Kidney (tissue), 14 donors: Measurements from ENCODE around the gene C2CD3. TPM values are rescaled to one million over a fixed set of nuclear protein-coding genes. Genes with fewer than 3 reads are reported as not detected.

Experiments
- DNase-seq, 5 donors: peaks; one replicate each; pipeline ENCODE4 v3.0.0-alpha.2; 2013 to 2020
- FAIRE-seq: peaks from 2 replicates; lab custom pipeline; 2012; peaks lifted over from hg19 to GRCh38; lab: Jason Lieb, UNC
- H3K27ac ChIP-seq, 2 donors: one replicate each; pipeline ENCODE4 v1.7.0; 2013; ENCODE audit warnings: low read depth in 2 of 2, low read length in 2 of 2, inconsistent platforms in 1 of 2
- H3K27me3 ChIP-seq: one replicate; pipeline ENCODE4 v1.7.1; 2013; ENCODE audit warnings: low read length, inconsistent platforms; ENCODE audit not compliant: control insufficient read depth, insufficient read depth
- H3K36me3 ChIP-seq, 3 donors: one replicate each; pipeline versions ENCODE4 v1.7.0 to v1.7.1; 2013; ENCODE audit warnings: low read length in 3 of 3, control low read depth in 1 of 3, inconsistent platforms in 1 of 3; ENCODE audit not compliant: insufficient read depth in 3 of 3, control insufficient read depth in 2 of 3
- H3K4me1 ChIP-seq, 3 donors: one replicate each; pipeline versions ENCODE4 v1.7.0 to v1.7.1; 2013; ENCODE audit warnings: low read length in 3 of 3, inconsistent platforms in 1 of 3, low read depth in 1 of 3; ENCODE audit not compliant: control insufficient read depth in 2 of 3, insufficient read depth in 2 of 3
- H3K4me3 ChIP-seq, 3 donors: one replicate each; pipeline versions ENCODE4 v1.7.0 to v1.8.1; 2013; ENCODE audit warnings: low read length in 3 of 3, control low read depth in 1 of 3, inconsistent platforms in 1 of 3
- H3K9ac ChIP-seq, 3 donors: one replicate each; pipeline versions ENCODE4 v1.7.0 to v1.7.1; 2013; ENCODE audit warnings: low read length in 3 of 3, control low read depth in 1 of 3, inconsistent platforms in 1 of 3
- H3K9me3 ChIP-seq, 3 donors: one replicate each; pipeline versions ENCODE4 v1.7.0 to v1.7.1; 2013; ENCODE audit warnings: low read length in 3 of 3, control low read depth in 1 of 3, inconsistent platforms in 1 of 3; ENCODE audit not compliant: control insufficient read depth in 2 of 3, insufficient read depth in 1 of 3
- CTCF ChIP-seq: IDR thresholded peaks from 3 replicates; pipeline ENCODE4 v1.5.1; 2012; ENCODE audit warnings: mild to moderate bottlenecking, moderate library complexity, borderline replicate concordance; ENCODE audit not compliant: insufficient read depth; ENCODE audit errors: extremely low read depth
- intact Hi-C: fragments of 100-400 bp; cut with DNase I; formaldehyde crosslinking; loops from one replicate; pipeline ENCODE4 v1.11.1; 2022
- polyA plus RNA-seq: library from polyadenylated mRNA; stranded (reverse); fragments of 350-450 nt; fragmentation: Illumina TruSeq; extraction: RNeasy Lipid Tissue Mini Kit (QIAGEN cat#74804); gene quantifications from one replicate; pipeline ENCODE4 v1.2.3, GENCODE V29; 2014; ENCODE audit warnings: low read depth, low replicate concordance; ENCODE audit not compliant: insufficient read depth
- total RNA-seq: library from RNA; stranded (reverse); fragmentation: NEBNext Ultra II Directional; extraction: Animal tissue kit (Norgen Biotek cat#: 25700); gene quantifications from one replicate; pipeline ENCODE4 v1.2.1, GENCODE V29; 2021
- donor health status: control.
- donor health status: control.
- donor health status: control.
- donor health status: control.
- donor health status: control.
- donor health status: DM: yes; HTN: yes; CAD: no.
- donor health status: Normal renal cell carcinoma (clear cell type).

The C2CD3 gene
- total and polyA plus RNA-seq, 2 donors from 2014 or later, result 5.6 to 28.7 TPM

DNA sequence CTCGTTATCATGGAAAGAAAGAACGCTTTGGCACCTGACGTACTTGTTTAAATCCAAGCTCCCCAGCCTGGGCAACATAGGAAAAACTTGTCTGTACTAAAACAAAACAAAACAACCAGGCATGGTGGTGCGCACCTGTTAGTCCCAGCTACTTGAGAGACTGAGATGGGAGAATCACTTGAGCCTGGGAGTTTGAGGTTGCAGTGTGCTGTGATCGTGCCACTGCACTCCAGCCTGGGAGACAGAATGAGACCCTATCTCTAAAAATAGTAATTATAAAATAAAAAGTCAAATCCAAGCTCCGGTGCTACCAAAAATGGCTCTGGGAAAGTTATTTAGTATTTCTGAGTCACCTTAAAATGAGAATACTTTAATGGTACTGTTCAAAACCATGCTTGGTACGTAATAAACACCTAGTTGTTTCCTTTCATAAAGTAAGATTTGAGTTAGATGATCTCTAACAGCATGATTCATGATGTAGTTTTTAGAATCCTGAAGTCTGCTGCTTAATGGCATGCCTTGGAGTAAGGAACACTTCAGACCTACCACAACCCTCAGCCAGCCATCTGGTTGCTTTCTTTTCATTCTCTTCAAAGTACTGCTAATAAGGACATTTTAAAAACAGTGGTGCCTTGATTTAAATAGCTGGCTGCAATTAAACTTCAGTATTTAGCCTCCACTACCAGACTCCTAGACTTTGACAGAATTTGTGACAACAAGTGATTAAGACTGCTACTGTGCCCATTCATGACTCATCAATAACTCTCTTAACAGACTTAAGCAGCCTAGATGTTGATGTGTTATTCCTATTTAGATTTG is 8.6 kb upstream of the C2CD3 start:
- TF ChIP-seq CTCF, result no peak
- H3K4me3 ChIP-seq, result no peak overlapping the region
- H3K27ac ChIP-seq, result no peak overlapping the region
- H3K36me3 ChIP-seq, result peaks cover 0 to 2% (median 0%) of the 10 kb centered on the region in 3 donors
- H3K9ac ChIP-seq, result no peak overlapping the region
- H3K4me1 ChIP-seq, result no peaks in the 10 kb centered on the region
- no peaks in the 10 kb centered on the region for H3K9me3 ChIP-seq
- DNase-seq (no peak), FAIRE-seq (no peak)
- no peaks in the 10 kb centered on the region for H3K27me3 ChIP-seq
- intact Hi-C loops, result no loop called here

- Histone ChIP-seq H3K9me3 (no peaks in the 10 kb centered on the region), H3K27me3 (no peaks in the 10 kb centered on the region), H3K4me1 (peaks cover 0 to 8% (median 0%) of the 10 kb centered on the region in 3 donors), H3K27ac (no peak overlapping the region), H3K4me3 (no peak overlapping the region), H3K9ac (no peak overlapping the region), H3K36me3 (peaks cover 0 to 2% (median 0%) of the 10 kb centered on the region in 3 donors)
- TF ChIP-seq CTCF, result no peak
- DNase-seq (no peak), FAIRE-seq (no peak)
- intact Hi-C loops, result no loop called here
Measured at GRCh38 chr11:74175920-74176319, 5.1 kb upstream of the C2CD3 start.

DNA sequence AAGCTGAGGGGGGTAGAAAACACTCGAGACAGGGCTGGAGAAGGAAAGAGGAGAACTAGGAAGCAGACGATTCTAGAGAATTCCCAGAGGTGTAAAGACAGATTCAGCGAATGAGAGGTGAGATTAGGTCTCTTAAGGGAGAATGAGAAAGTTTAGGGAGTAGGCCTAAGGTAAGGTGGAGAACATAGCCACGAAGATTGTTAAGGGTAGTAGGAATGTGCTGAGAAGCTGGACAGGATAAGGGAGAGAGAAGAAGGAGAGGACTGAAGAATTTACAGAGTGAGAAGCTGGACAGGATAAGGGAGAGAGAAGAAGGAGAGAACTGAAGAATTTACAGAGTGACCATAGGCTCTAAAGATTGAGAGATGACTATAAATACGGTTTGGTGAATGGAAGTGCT is 1.2 kb upstream of the C2CD3 start:
- H3K9me3 ChIP-seq, result no peaks in the 10 kb centered on the region
- no peaks in the 10 kb centered on the region for H3K27me3 ChIP-seq
- peaks cover 4 to 17% (median 9%) of the 10 kb centered on the region in 3 donors for H3K4me1 ChIP-seq
- H3K9ac ChIP-seq, result peak overlapping the region; percentile 66 to 93 (median 86)
- peak in 2 of 5 donors; percentile 6 to 11 for DNase-seq
- TF ChIP-seq CTCF, result no peak
- H3K36me3 ChIP-seq, result peaks cover 0 to 8% (median 5%) of the 10 kb centered on the region in 3 donors
- intact Hi-C loops, result no loop called here
- peak overlapping the region; percentile 87 to 96 (median 89) for H3K4me3 ChIP-seq
- FAIRE-seq, result no peak
- peak overlapping the region; percentile 89 to 90 for H3K27ac ChIP-seq
